ENCODE results near the gene ZNF367.

GRCh38 chr9:96417661-96418082, 498 bp downstream of the ZNF367 start:
- TF ChIP-seq CTCF (conservative IDR thresholded peaks at IDR 0.05; ENCODE audit: low read depth, low read length) (no peak), CHD1 (IDR thresholded peaks at IDR 0.05; ENCODE audit: low read depth, low read length) (no peak), CEBPB (IDR thresholded peaks at IDR 0.05; ENCODE audit: low read depth, low read length) (no peak), BHLHE40 (IDR thresholded peaks at IDR 0.05; ENCODE audit: low read depth, low read length) (no peak), SMC3 (IDR thresholded peaks at IDR 0.05; ENCODE audit: low read depth, low read length) (no peak), POLR2A (IDR thresholded peaks at IDR 0.05; ENCODE audit: low read depth, low read length) (no peak), MXI1 (IDR thresholded peaks at IDR 0.05; ENCODE audit: borderline replicate concordance, low read depth, low read length) (no peak), RFX5 (IDR thresholded peaks at IDR 0.05; ENCODE audit: low read depth, low read length) (no peak), MAZ (IDR thresholded peaks at IDR 0.05; ENCODE audit: borderline replicate concordance, low read depth, low read length) (no peak), RCOR1 (IDR thresholded peaks at IDR 0.05; ENCODE audit: insufficient replicate concordance, low read length) (no peak), ELK1 (IDR thresholded peaks at IDR 0.05; ENCODE audit: borderline replicate concordance, low read depth, low read length) (no peak), FOS (IDR thresholded peaks at IDR 0.05; ENCODE audit: low read depth, low read length) (no peak)
- TF ChIP-seq, protein P1, sequence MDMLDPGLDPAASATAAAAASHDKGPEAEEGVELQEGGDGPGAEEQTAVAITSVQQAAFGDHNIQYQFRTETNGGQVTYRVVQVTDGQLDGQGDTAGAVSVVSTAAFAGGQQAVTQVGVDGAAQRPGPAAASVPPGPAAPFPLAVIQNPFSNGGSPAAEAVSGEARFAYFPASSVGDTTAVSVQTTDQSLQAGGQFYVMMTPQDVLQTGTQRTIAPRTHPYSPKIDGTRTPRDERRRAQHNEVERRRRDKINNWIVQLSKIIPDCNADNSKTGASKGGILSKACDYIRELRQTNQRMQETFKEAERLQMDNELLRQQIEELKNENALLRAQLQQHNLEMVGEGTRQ (IDR thresholded peaks at IDR 0.05; ENCODE audit: low read depth, low read length): no peak

Data from IMR-90 (cell line).